ENCODE results near the gene ZNF79. TPM values are rescaled to one million over a fixed set of nuclear protein-coding genes. Genes with fewer than 3 reads are reported as not detected.

Gene ZNF79
- total RNA-seq, 2 donors from 2014 or later: 14.3 to 14.5 TPM

GRCh38 chr9:127470662-127471061 lies 46.5 kb downstream of the ZNF79 start:
- Histone ChIP-seq H3K9me3 (no peaks in the 10 kb centered on the region), H3K4me3 (no peak overlapping the region), H3K27ac (no peak overlapping the region), H3K27me3 (replicated peaks; ENCODE audit: insufficient read depth) (no peaks in the 10 kb centered on the region), H3K36me3 (no peaks in the 10 kb centered on the region), H3K4me1 (replicated peaks) (no peaks in the 10 kb centered on the region)
- no peak for TF ChIP-seq CTCF (IDR thresholded peaks at IDR 0.05)
- TF ChIP-seq POLR2A (IDR thresholded peaks at IDR 0.05): no peak
- no peak for TF ChIP-seq POLR2AphosphoS5 (IDR thresholded peaks at IDR 0.05)
- no peak for DNase-seq (ENCODE audit: low spot score)
- intact Hi-C loops (cut with DNase I): no loop called here
- 92% methylated on average over 3 of the region's 3 CpGs for WGBS

DNA sequence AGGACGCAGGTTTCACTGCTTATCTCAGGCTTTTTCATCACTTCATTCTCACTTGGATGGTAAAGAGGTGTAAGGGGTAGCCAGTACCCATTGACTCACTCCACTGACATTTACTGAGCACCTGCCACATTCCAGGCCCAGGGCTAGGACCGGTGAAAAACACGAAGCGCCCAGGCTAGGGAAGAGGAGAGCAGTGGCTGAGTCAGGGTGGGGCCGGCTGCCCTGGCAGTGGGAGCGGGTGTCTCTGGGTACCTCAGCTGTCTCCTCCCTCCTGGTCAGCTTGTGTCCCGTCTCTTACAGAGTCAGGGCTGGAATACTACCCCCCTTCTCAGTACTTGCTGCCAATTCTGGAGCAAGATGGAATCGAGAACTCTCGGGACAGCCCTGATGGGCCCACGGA lies 49.3 kb downstream of the ZNF79 start:
- TF ChIP-seq POLR2A (IDR thresholded peaks at IDR 0.05) (no peak), CTCF (IDR thresholded peaks at IDR 0.05) (no peak), POLR2AphosphoS5 (IDR thresholded peaks at IDR 0.05) (no peak)
- WGBS: 88% methylated on average over 10 of the region's 10 CpGs
- no peak for DNase-seq (ENCODE audit: low spot score)
- intact Hi-C loops (cut with DNase I): no loop called here
- H3K36me3 ChIP-seq: peaks cover 0 to 2% of the 10 kb centered on the region in 2 donors
- H3K9me3 ChIP-seq: no peaks in the 10 kb centered on the region
- no peaks in the 10 kb centered on the region for H3K27me3 ChIP-seq (replicated peaks; ENCODE audit: insufficient read depth)
- no peak overlapping the region for H3K4me3 ChIP-seq
- H3K27ac ChIP-seq: peak overlapping the region in 1 of 2 donors; percentile 57
- no peaks in the 10 kb centered on the region for H3K4me1 ChIP-seq (replicated peaks)

DNA sequence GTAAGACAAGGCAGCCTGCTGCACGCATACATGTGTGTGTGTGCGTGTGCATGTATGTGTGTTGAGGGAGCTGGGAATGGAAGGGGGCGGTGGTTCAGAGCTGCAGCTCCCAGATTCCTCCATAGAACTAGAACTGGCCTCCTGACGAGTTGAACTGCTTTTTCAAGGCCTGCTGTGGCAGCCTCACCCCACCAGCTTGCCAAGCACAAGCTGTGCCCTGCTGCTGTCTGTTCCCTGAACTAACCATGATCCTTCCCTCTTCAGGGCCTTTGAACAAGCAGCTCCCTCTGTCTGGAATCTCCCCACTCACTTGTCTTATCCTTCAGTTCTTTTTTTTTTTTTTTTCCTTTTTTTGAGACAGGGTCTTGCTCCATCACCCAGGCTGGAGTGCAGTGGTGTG lies 49.8 kb downstream of the ZNF79 start:
- Histone ChIP-seq H3K9me3 (no peaks in the 10 kb centered on the region), H3K4me1 (replicated peaks) (no peaks in the 10 kb centered on the region), H3K36me3 (peaks cover 0 to 6% of the 10 kb centered on the region in 2 donors), H3K27ac (peak overlapping the region; percentile 14 to 57), H3K27me3 (replicated peaks; ENCODE audit: insufficient read depth) (no peaks in the 10 kb centered on the region), H3K4me3 (no peak overlapping the region)
- WGBS: 72% methylated on average over 4 of the region's 4 CpGs
- intact Hi-C loops (cut with DNase I): no loop called here
- peak; percentile 30 for DNase-seq (ENCODE audit: low spot score)
- no peak for TF ChIP-seq CTCF (IDR thresholded peaks at IDR 0.05)
- peak; percentile 61 for TF ChIP-seq POLR2AphosphoS5 (IDR thresholded peaks at IDR 0.05)

GRCh38 chr9:127474592-127474991 lies 50.4 kb downstream of the ZNF79 start:
- no peak for TF ChIP-seq POLR2AphosphoS5 (IDR thresholded peaks at IDR 0.05)
- TF ChIP-seq POLR2A (IDR thresholded peaks at IDR 0.05): no peak
- TF ChIP-seq CTCF (IDR thresholded peaks at IDR 0.05): no peak
- DNase-seq (ENCODE audit: low spot score): no peak
- intact Hi-C loops (cut with DNase I): no loop called here

GRCh38 chr9:127479507-127480081 lies 55.4 kb downstream of the ZNF79 start:
- intact Hi-C loops (cut with DNase I): no loop called here
- no peaks in the 10 kb centered on the region for H3K9me3 ChIP-seq
- WGBS: 89% methylated on average over 17 of the region's 17 CpGs
- no peak for DNase-seq (ENCODE audit: low spot score)
- H3K4me3 ChIP-seq: no peak overlapping the region
- TF ChIP-seq POLR2A (IDR thresholded peaks at IDR 0.05): no peak
- TF ChIP-seq POLR2AphosphoS5 (IDR thresholded peaks at IDR 0.05): no peak
- no peak for TF ChIP-seq CTCF (IDR thresholded peaks at IDR 0.05)
- no peaks in the 10 kb centered on the region for H3K27me3 ChIP-seq (replicated peaks; ENCODE audit: insufficient read depth)
- peaks cover 0 to 14% of the 10 kb centered on the region in 2 donors for H3K36me3 ChIP-seq
- H3K27ac ChIP-seq: no peak overlapping the region
- H3K4me1 ChIP-seq (replicated peaks): no peaks in the 10 kb centered on the region

More at GRCh38 chr9:127474592-127474991, 50.4 kb downstream of the ZNF79 start:
- Histone ChIP-seq H3K9me3 (no peaks in the 10 kb centered on the region), H3K4me1 (replicated peaks) (no peaks in the 10 kb centered on the region), H3K4me3 (no peak overlapping the region), H3K27ac (peak overlapping the region in 1 of 2 donors; percentile 57), H3K36me3 (peaks cover 0 to 13% of the 10 kb centered on the region in 2 donors), H3K27me3 (replicated peaks; ENCODE audit: insufficient read depth) (no peaks in the 10 kb centered on the region)
- 93% methylated on average over 5 of the region's 5 CpGs for WGBS

Measured in prostate gland (tissue), 2 donors.